Osteoblast (primary cell): ENCODE data around the gene PAX2. TPM values are rescaled to one million over a fixed set of nuclear protein-coding genes. Genes with fewer than 3 reads are reported as not detected.

Source experiments
- DNase-seq: peaks from one replicate; pipeline ENCODE4 v3.0.0; 2011; ENCODE audit warnings: low spot score, mixed read lengths; ENCODE audit not compliant: insufficient read length; ENCODE audit errors: missing footprints
- H2AFZ ChIP-seq: 2 replicates; pipeline ENCODE4 v1.6.0; 2011; ENCODE audit warnings: mild to moderate bottlenecking, low read length
- H3K27ac ChIP-seq: 2 replicates; pipeline ENCODE4 v1.5.1; 2011; ENCODE audit warnings: mild to moderate bottlenecking, low read depth, low read length, moderate library complexity
- H3K27me3 ChIP-seq: 2 replicates; pipeline ENCODE4 v1.6.0; 2012; ENCODE audit warnings: mild to moderate bottlenecking, control low read depth, inconsistent platforms, low read length, moderate library complexity; ENCODE audit not compliant: insufficient read depth
- H3K36me3 ChIP-seq: 2 replicates; pipeline ENCODE4 v1.5.1; 2011; ENCODE audit warnings: mild to moderate bottlenecking, low read length, control low read depth, moderate library complexity; ENCODE audit not compliant: insufficient read depth
- H3K4me1 ChIP-seq: 2 replicates; pipeline ENCODE4 v1.5.1; 2011; ENCODE audit warnings: mild to moderate bottlenecking, low read length, control low read depth, moderate library complexity; ENCODE audit not compliant: insufficient read depth
- H3K4me2 ChIP-seq: 2 replicates; pipeline ENCODE4 v1.6.0; 2011; ENCODE audit warnings: mild to moderate bottlenecking, low read length; ENCODE audit not compliant: insufficient read depth
- H3K4me3 ChIP-seq: fragments of 200-600 bp; sonication (generic); 3 replicates; pipeline ENCODE4 v1.5.1; 2012; ENCODE audit warnings: mild to moderate bottlenecking, low read length, inconsistent platforms; ENCODE audit not compliant: insufficient read depth
- H3K79me2 ChIP-seq: 2 replicates; pipeline ENCODE4 v1.6.0; 2012; ENCODE audit warnings: mild to moderate bottlenecking, low read length, control low read depth, inconsistent platforms; ENCODE audit not compliant: insufficient read depth
- H3K9me3 ChIP-seq: 2 replicates; pipeline ENCODE4 v1.5.1; 2011; ENCODE audit warnings: low read depth, low read length, control low read depth
- H4K20me1 ChIP-seq: 2 replicates; pipeline ENCODE4 v1.6.0; 2012; ENCODE audit warnings: mild to moderate bottlenecking, low read length, control low read depth; ENCODE audit not compliant: insufficient read depth
- CTCF ChIP-seq: IDR thresholded peaks from 2 replicates; pipeline ENCODE4 v1.5.1; 2011; ENCODE audit warnings: mild to moderate bottlenecking, low read depth, low read length, moderate library complexity; ENCODE audit errors: extremely low read depth
- total RNA-seq: library from RNA; depleted of rRNA; stranded (reverse); fragments of >200 nt; gene quantifications from 2 replicates; pipeline ENCODE4 v1.2.3, GENCODE V29; 2012

The PAX2 gene
- total RNA-seq, 1 donor = not detected

- Histone ChIP-seq H3K27ac (no peak overlapping the region), H3K79me2 (no peaks in the 10 kb centered on the region), H4K20me1 (no peaks in the 10 kb centered on the region), H3K27me3 (peaks cover 92% of the 10 kb centered on the region), H3K9me3 (no peaks in the 10 kb centered on the region), H2AFZ (no peak overlapping the region), H3K36me3 (no peaks in the 10 kb centered on the region), H3K4me3 (no peak overlapping the region), H3K4me2 (no peak overlapping the region), H3K4me1 (no peaks in the 10 kb centered on the region)
- peak; percentile 91 for DNase-seq
- TF ChIP-seq CTCF = no peak
Observed at GRCh38 chr10:100827819-100828737, 82.7 kb downstream of the PAX2 start.

- Histone ChIP-seq H3K9me3 (no peaks in the 10 kb centered on the region), H3K27me3 (peaks cover 99% of the 10 kb centered on the region), H4K20me1 (no peaks in the 10 kb centered on the region), H3K27ac (no peak overlapping the region), H3K4me2 (peak overlapping the region; percentile 40), H2AFZ (no peak overlapping the region), H3K79me2 (no peaks in the 10 kb centered on the region), H3K4me3 (no peak overlapping the region), H3K4me1 (no peaks in the 10 kb centered on the region), H3K36me3 (no peaks in the 10 kb centered on the region)
- DNase-seq = no peak
- TF ChIP-seq CTCF = no peak
Observed at GRCh38 chr10:100828738-100829096, 83.3 kb downstream of the PAX2 start.

GRCh38 chr10:100829097-100829870 lies 83.9 kb downstream of the PAX2 start:
- H3K79me2 ChIP-seq = no peaks in the 10 kb centered on the region
- H3K9me3 ChIP-seq = no peaks in the 10 kb centered on the region
- H3K36me3 ChIP-seq = no peaks in the 10 kb centered on the region
- no peak overlapping the region for H3K27ac ChIP-seq
- TF ChIP-seq CTCF = no peak
- H3K4me2 ChIP-seq = peak overlapping the region; percentile 40
- no peaks in the 10 kb centered on the region for H3K4me1 ChIP-seq
- DNase-seq = peak; percentile 87
- H3K27me3 ChIP-seq = peaks cover 100% of the 10 kb centered on the region
- peak overlapping the region; percentile 33 for H3K4me3 ChIP-seq
- H4K20me1 ChIP-seq = no peaks in the 10 kb centered on the region
- H2AFZ ChIP-seq = no peak overlapping the region
